Umbilical cord (tissue), 2 donors: ENCODE measurements around the gene ZSCAN22. TPM values are rescaled to one million over a fixed set of nuclear protein-coding genes. Genes with fewer than 3 reads are reported as not detected.
"Not testable (repeated sequence)": the region's sequence is repeated elsewhere in the genome, so short reads cannot be mapped to it uniquely, and the experiment has no call there.

ENCODE experiments used
- DNase-seq: peaks from one replicate; pipeline ENCODE4 v3.0.0-alpha.2; 2015; ENCODE audit warnings: low spot score
- total RNA-seq: library from RNA; depleted of rRNA; stranded (reverse); fragments of >200 nt; gene quantifications from one replicate; pipeline ENCODE4 v1.2.3, GENCODE V29; 2014; ENCODE audit warnings: low replicate concordance; ENCODE audit not compliant: insufficient read depth

Gene ZSCAN22
- total RNA-seq, 1 donor from 2014 or later = 2.9 TPM

DNA sequence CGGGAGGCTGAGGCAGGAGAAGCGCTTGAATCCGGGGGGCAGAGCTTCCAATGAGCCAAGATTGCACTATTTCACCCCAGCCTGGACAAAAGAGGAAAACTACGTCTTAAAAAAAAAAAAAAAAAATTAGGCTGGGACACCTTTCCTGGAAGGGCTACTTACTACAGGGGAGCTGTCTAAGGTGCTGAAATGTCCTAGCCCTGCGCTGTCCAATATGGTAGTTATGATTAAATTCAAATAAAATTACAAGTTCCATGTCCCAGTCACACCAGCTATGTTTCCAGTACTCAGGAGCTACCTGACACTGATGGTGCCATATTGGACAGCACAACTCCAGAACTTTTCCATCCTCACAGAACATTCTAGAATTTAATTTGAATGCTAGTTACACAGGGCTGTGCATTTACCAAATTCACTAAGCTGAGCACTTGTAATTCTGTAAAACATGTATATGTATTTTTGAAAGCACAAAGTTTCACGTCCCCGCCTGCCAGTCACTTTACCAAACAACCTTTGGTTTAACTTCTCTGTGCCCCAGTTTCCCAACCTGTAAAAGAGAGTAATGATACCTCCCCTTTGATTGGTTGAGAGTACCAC is 9.2 kb upstream of the ZSCAN22 start:
- peak; percentile 33 for DNase-seq

DNA sequence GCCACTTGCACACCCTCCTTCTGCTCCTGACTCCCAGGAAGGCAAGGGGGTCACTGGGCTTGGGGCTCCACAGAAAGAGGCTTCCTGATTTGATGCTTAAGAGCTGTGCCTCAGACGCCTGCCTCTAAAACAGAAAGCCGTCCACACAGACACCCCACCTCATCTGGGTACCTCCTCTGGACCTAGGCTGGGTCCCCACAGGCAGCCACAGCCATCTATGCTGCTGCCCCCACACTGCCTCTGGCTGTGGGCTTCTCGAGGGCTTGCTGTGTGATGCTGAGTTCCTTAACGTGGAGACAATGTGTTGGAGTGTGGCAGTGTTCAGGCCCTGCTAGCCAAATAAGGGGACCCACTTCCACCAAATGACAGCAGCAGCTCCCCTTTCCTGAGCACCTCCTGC is 8.5 kb upstream of the ZSCAN22 start:
- no peak for DNase-seq

DNA sequence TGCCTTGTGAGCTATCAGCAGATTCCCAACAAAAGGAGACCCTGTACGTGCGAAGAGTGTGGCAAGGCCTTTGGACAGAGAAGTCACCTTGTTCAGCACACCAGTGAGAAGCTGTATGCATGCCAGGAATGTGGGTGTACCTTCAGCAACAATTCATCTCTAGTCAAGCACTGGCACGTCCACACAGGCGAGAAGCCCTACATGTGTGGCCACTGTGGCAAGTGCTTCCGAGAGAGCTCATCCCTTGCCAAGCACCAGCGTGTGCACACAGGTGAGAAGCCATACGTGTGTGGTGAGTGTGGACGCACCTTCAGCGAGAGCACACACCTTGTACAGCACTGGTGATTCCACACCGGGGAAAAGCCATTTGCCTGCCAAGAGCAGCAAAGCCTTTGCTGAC is 7.6 kb upstream of the ZSCAN22 start:
- DNase-seq = no peak

DNA sequence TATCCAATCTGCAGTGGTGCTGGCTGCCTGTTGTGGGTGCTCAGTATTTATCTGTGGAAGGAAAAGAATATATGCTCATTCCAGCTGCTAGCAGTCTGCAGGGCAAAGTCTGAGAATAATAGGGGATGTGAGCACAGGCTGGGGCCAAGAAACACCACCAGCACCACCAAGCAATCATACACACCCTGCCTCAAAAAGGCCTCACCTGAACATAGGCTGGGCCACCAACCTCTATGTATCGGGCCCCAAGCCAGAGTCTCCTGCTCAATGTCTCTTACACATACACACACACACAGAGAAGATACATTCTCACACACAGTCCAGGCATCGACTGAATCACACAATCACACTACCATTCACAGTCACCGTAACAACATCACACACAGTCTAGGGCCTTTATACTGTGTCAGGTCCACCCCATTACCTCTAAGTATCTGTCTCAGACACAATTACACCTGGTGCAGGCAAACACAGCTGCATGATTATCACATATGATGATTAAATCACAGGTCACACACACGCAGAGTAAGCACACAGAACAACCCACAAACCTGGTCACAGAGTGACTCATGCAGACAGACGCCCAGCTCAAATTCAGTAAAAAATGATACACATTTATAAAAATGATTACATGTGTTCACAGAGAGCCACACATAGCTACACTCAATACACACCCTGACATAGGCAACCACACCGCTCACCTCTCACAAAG is 1.3 kb upstream of the ZSCAN22 start:
- no peak for DNase-seq

DNA sequence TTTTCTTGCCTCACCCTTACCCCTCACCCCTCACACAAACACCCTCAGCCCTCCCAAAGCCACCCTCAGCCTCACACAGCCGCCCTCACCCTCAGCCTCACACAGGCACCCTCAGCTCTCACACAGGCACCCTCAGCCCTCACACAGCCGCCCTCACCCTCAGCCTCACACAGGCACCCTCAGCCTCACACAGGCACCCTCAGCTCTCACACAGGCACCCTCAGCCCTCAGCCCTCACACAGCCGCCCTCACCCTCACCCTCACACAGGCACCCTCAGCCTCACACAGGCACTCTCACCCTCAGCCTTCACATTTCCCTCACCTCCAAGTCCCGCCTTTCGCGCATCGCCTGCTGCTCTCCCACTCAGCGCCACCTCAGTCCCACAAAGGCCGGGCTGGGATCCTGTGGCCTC is 287 bp upstream of the ZSCAN22 start:
- no peak for DNase-seq

DNA sequence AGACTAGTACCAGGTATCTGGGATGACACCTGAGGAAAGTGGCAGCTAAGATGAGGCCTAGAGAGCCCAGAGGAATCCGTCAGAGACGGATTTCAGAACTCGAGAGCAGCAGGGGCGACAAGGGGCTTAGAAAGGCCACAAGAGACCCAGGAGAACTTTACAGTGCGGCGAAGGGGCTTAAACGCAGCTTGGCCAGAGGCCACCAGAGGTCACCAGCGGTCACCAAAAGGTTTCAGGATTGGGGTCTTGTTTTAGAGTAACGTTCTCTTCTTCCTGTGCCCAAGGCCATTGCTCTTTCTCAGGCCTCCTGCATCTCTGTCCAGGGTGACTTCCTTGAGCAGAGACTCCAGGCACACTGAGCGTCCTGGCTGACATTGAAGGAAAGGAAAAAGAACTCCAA is 2.2 kb downstream of the ZSCAN22 start:
- no peak for DNase-seq

DNA sequence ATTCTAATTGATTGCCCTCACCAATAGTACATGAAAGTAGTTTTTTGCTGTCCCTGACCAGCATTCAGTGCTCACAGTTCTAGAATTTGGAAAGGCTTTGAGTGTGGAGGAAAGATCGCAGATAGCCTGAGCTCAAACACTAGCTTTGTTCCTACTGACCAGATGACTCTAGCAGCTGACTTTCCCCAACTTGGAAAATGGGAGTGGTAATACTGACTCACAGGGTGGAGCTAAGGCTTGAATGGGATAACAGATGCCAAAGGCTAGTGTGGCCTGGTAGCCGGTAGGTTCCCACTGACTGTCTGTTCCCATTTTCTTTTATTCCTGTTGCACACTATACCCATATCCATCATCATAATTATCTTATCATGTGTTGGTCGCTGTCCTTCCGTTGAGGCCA is 3.7 kb downstream of the ZSCAN22 start:
- no peak for DNase-seq

DNA sequence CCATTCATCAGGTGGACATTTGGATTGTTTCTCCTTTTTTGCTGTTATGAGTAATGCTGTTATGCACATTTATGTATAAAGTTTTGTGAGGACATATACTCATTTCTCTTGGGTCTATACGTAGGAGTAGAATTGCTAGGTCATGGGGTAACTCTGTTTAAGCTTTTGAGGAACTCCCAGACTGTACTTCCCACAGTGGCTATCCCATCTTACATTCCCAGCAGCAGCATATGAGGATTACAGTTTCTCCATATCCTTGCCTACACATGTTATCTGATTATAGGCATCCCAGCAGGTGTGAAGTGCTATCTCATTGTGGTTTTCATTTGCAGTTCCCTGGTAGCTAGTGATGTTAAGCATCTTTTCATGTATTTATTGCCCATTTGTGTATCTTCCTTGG is 5.9 kb downstream of the ZSCAN22 start:
- DNase-seq = no peak

DNA sequence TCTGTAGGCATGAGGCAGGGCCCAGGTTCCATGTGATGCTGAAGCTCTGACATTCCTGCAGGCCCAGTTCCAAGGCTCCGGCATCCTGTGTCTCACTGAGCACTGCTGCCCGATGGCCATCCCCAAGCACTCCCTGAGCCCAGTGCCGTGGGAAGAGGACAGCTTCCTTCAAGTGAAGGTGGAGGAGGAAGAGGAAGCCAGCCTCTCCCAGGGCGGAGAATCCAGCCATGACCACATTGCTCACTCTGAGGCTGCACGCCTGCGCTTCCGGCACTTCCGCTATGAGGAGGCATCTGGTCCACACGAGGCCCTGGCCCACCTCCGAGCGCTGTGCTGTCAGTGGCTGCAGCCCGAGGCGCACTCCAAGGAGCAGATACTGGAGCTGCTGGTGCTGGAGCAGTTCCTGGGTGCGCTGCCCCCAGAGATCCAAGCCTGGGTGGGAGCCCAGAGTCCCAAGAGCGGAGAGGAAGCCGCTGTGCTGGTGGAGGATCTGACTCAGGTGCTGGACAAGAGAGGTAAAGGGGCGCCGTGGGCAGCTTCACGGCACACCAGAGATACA is 8.0 kb downstream of the ZSCAN22 start:
- DNase-seq = no peak

DNA sequence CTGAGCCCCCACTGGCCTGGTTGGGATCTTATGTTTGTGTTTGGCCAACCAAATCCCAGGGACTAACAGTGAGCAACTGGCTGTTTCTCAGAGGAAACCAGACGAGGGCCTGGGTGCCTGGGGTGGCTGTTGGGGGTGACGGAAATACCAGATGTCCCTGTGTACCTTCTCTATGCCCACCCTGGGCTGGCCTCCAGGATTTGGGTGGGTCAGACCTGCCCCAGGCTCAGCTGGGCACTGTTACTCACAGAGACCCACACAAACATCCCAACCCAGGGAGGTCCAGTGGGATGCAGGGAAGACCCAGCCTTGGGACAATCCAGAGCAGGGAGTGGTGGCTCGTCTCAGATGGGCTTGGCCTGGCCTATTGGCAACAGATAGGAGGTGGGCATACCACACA is 8.8 kb downstream of the ZSCAN22 start:
- DNase-seq = no peak

DNA sequence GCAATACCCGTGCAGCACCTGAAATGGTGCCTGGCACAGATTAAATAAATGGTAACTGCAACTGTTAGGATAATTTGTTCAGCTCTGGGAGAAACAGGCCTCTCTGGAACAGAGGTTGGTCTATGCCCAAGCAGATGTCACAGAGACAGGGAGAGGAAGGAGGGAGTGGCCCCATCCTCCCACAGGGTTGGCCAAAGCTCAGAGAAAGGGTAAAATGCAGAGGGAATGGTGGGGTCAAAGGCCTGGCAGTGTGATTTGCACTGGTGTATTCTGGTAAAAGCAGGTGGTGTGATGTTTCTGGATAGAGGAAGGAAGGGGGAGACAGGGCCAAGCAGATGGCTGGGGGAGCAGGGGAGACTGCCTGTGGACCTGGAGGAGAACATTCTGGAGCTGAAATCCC is 9.4 kb downstream of the ZSCAN22 start:
- no peak for DNase-seq

DNA sequence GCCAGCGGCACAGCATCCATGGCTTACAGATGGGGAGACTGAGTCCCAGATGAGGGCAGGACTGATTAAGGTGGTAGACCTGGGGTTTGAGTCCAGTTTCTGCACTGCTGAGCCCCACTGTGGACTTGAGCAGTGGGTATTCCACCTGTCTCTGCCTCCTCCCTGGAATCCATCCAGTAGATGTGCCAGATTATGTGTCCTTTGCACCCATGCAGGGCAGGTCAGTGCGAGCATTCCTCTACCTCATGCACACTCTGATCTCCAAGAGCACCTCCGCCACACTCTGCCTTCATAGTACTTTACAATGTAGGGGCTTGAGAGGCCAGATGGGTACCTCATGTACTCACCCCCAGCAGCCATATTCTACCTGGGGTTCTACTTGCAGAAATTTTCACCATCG is 10.0 kb downstream of the ZSCAN22 start:
- DNase-seq = no peak

DNA sequence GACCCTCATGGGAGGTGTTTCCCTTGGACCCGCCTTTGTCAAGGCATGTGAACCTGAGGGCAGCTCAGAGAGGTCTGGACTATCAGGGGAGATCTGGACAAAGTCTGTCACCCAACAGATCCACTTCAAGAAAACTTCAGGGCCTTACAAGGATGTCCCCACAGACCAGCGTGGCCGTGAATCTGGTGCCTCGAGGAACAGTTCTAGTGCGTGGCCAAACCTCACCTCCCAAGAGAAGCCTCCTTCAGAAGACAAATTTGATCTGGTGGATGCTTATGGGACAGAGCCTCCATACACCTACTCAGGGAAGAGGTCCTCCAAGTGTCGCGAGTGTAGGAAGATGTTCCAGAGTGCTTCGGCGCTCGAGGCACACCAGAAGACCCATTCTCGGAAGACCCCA is 11.5 kb downstream of the ZSCAN22 start:
- no peak for DNase-seq

DNA sequence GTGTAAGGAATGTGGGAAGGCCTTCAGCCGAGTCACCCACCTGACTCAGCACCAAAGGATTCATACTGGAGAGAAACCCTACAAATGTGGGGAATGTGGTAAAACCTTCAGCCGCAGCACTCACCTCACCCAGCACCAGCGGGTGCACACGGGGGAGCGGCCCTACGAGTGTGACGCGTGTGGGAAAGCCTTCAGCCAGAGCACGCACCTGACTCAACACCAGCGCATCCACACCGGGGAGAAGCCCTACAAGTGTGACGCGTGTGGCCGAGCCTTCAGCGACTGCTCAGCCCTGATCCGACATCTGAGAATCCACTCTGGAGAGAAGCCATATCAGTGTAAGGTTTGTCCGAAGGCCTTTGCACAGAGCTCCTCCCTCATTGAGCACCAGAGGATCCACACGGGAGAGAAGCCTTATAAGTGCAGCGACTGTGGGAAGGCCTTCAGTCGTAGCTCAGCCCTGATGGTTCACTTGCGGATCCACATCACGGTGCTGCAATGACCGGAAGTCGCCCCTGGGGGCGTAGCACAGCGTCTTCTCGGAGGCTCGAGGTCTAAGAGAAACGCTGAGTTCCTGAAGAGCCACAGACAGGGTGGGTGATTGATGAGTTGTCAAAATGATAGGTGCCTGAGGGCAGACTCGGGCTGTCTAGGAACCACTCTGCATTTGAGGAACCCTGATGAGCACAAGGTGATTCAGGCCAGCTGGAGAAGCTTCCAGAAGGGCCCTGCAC is 12.2 kb downstream of the ZSCAN22 start:
- DNase-seq = no peak

DNA sequence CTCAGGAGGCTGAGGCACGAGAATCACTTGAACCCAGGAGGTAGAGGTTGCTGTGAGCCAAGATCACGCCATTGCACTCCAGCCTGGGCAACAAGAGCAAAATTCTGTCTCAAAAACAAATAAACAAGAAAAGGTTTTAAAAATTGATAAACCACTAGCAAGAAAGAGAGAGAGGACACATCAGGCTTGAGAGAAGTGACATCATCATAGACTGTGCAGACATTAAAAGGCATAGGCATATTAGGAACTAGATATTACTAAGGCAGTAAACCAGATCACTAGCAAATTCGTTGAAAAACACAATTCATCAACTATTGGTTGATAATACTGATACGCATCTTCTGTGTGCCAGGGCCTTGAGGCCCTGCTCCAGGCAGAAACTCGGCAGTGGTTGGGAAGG is 18.8 kb downstream of the ZSCAN22 start:
- no peak for DNase-seq

DNA sequence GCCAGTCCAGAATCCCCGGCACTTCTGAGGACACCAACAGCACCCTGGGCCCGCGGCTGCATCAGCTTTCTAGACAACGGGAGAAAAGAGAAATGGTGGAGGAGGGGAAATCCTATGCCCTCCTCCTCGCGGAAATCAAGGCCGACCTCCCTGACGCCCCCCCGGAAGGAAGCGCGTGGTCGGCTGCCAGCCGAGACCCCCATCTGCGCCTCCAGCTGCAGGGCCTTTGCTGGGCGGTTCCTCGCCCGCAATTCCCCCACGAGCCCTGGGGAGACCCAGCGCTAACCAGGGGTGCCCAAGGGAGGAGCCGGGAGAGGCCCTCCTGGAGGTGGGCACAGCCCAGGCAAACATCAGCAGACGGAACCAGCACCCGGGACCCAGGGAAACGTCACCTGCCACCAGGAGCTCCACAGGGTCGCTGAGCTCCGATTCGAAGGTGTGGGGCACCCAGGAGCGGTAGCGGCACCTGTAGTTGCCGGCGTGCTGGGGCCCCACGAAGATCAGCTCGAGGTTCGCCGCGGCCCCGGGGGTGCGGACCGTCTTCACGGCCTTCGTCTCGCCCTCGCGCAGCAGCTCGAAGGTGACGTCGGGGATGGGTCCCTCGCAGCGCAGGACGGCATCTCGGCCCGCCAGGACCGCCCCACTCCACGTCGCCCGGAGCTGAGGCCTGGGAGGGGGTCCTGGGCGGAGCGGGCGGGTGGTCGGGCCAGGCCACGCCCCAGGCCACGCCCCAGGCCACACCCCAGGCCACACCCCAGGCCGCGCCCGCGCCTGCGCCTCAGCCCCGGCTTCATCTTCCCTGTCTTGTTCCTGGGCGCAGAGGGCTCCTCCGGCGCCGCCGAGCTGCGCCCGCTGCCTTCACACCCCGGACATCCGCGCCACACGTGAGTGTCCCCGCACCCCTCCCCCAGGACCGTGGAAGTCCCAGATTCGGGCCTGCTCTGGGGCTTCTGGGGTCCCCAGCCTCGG is 20.5 kb downstream of the ZSCAN22 start:
- peak; percentile 75 for DNase-seq

DNA sequence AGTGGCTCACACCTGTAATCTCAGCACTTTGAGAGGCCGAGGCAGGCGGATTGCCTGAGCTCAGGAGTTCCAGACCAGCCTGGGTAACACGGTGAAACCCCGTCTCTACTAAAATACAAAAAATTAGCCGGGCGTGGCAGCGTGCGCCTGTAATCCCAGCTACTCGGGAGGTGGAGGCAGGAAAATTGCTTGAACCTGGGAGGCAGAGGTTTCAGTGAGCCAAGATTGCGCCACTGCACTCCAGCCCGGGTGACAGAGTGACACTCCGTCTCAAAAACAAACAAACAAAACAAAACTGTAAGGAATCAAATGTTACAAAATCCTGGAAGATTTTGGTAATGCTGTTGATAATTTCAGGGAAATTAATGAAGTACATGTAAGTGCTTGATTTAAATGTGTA is 21.3 kb downstream of the ZSCAN22 start:
- DNase-seq = not testable (repeated sequence)

DNA sequence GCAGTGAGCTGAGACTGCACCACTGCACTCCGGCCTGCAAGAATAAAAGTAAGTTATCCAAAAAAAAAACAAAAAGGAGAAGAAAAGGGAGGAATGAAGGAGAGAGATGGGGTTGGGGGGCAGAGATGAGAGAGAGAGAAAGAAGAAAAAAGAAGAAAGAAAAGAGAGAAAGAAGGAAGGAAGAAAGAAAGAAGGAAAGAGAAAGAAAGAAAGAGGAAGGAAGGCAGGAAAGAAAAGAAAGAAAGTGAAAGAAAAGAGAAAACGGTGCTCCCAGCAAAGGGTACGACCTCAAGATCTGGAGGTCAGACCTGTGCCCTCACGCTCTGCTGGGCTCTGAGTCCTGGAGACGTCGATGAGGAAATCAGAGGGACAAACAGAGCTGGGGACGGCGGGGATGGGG is 22.8 kb downstream of the ZSCAN22 start:
- DNase-seq = no peak

DNA sequence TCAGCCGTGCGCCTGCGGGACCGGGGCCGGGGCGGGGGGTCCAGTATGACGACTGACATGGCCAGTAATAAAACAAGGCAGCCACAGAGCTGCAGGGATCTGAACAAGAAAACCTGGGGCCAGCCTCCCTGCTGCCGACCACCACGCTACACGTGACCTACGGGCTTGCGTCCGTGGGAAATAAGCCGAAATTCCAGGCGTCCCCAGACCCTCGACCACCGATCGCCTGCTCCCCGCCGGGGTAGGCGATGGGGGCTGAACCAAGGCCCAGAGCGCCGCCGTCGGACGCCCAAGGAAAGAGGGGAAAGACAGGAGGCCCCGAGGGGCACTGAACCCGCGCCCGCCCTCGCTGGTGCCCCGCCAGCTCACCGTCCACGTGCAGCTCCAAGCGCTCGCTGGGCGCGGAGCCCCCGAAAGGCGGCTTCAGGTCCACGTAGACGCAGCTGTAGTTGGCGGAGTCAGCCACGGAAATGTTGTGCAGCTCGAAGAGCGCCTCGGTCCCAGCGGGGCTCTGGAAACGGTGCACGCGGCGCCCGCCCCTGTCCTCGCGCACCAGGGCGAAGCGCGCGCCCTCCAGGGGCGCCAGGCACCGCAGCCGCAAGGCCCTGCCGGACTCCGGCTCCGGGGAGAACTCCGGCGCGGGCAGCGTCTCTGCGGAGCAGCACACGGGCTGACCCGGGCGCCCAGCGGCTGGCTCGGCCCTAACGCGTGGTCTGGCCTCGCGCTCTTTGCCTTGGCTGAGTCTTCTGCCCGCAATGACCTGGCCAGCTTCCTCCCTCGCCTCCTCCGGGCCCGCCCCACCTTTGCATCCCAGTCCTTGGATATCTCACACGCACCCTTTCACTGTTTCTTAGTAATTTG is 23.4 kb downstream of the ZSCAN22 start:
- DNase-seq = no peak

DNA sequence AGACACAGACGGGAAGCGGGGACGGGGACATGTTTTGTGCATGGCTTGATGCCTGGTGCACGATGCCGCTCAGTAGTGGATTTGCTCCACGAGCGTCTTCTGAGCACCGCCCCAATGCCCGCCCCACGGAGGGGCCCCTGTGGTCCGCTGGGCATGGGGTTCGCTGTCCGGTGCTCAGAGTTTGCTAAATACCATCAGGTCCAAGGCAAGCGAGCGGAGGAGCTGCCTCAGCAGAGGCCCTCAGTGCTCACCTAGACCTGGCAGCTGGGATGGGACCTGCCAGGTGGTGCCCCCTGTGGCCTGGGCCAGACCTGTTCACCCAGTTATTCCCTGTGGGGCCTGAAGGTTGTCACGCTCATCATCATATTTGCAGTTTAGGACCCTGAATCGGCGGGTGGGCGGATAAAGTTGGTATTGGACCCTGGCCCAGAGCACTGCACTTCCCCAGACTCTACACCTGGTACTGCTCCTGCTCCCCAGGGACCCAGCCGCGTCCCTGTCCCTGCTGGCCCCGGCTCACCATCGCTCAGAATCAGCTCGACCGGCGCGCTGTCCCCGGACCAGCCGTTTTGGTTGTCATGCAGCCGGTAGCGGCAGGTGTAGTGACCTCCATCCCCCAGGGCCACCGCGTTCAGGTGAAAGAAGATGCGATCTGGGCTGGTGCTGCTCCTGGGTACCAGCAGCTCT is 24.2 kb downstream of the ZSCAN22 start:
- no peak for DNase-seq
